ENCODE measurements around the gene RASA3.
"Not testable (repeated sequence)": the region's sequence is repeated elsewhere in the genome, so short reads cannot be mapped to it uniquely, and the experiment has no call there.

Gene RASA3

GRCh38 chr13:114118511-114119123, 13.8 kb downstream of the RASA3 start:
- TF ChIP-seq, protein P1, sequence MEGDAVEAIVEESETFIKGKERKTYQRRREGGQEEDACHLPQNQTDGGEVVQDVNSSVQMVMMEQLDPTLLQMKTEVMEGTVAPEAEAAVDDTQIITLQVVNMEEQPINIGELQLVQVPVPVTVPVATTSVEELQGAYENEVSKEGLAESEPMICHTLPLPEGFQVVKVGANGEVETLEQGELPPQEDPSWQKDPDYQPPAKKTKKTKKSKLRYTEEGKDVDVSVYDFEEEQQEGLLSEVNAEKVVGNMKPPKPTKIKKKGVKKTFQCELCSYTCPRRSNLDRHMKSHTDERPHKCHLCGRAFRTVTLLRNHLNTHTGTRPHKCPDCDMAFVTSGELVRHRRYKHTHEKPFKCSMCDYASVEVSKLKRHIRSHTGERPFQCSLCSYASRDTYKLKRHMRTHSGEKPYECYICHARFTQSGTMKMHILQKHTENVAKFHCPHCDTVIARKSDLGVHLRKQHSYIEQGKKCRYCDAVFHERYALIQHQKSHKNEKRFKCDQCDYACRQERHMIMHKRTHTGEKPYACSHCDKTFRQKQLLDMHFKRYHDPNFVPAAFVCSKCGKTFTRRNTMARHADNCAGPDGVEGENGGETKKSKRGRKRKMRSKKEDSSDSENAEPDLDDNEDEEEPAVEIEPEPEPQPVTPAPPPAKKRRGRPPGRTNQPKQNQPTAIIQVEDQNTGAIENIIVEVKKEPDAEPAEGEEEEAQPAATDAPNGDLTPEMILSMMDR (IDR thresholded peaks at IDR 0.05; ENCODE audit: low read depth, low read length) = no peak
- H3K4me3 ChIP-seq (ENCODE audit: low read depth, low read length) = peak overlapping the region; percentile 46

- TF ChIP-seq, protein P1 (IDR thresholded peaks at IDR 0.05; ENCODE audit: low read depth, low read length) = no peak
- peak overlapping the region; percentile 46 for H3K4me3 ChIP-seq (ENCODE audit: low read depth, low read length)
Measured at GRCh38 chr13:114118086-114118485, 14.3 kb downstream of the RASA3 start.

DNA sequence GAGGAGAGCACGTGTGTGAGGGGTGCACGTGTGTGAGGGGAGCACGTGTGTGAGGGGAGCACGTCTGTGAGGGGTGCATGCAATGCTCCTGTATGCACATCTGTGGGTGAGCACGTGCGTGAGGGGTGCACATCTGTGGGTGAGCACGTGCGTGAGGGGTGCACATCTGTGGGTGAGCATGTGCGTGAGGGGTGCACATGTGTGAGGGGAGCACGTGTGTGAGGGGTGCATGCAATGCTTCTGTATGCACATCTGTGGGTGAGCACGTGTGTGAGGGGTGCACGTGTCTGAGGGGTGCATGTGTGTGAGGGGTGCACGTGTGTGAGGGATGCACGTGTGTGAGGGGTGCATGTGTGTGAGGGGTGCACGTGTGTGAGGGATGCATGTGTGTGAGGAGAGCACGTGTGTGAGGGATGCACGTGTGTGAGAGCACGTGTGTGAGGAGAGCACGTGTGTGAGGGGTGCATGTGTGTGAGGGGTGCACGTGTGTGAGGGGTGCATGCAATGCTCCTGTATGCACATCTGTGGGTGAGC, 15.0 kb downstream of the RASA3 start:
- H3K4me3 ChIP-seq (ENCODE audit: low read depth, low read length) = not testable (repeated sequence)

- TF ChIP-seq, protein P1 (IDR thresholded peaks at IDR 0.05; ENCODE audit: low read depth, low read length) = no peak
- H3K4me3 ChIP-seq (ENCODE audit: low read depth, low read length) = no peak overlapping the region
Measured at GRCh38 chr13:114116734-114117133, 15.7 kb downstream of the RASA3 start.

GRCh38 chr13:114115796-114116195, 16.6 kb downstream of the RASA3 start:
- TF ChIP-seq, protein P1 (IDR thresholded peaks at IDR 0.05; ENCODE audit: low read depth, low read length) = no peak
- no peak overlapping the region for H3K4me3 ChIP-seq (ENCODE audit: low read depth, low read length)

DNA sequence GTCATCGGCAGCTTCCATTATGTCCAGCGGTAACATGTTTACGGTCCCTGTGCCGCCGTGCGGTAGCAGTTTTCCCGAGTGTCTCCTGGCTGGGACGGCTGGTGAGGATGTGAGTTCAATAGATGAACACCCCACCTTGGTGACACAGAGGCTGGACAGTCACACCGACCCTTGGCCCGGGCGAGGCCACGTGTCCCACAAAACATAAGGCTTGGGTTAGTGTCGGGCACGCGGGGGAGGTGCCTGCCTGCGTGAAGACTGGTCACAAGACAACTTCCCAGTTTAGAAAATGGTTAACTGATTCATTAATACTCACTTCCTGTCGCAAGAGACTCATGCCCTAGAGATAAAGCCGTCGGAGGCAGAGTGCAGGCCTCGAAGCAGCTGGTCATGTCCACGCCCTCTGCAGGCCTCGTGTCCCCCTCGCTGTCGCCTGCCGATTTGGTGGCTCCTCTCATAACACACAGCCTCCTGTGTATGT, 17.2 kb downstream of the RASA3 start:
- 0 out of 2 replicates have a peak overlapping the region, but pooled peaks have one; percentile 5 for H3K4me3 ChIP-seq (ENCODE audit: low read depth, low read length)
- TF ChIP-seq, protein P1 (IDR thresholded peaks at IDR 0.05; ENCODE audit: low read depth, low read length) = peak; percentile 15; the same call in 1 of the 2 replicates

- H3K4me3 ChIP-seq (ENCODE audit: low read depth, low read length) = not testable (repeated sequence)
Measured at GRCh38 chr13:114114666-114115065, 17.8 kb downstream of the RASA3 start.

DNA sequence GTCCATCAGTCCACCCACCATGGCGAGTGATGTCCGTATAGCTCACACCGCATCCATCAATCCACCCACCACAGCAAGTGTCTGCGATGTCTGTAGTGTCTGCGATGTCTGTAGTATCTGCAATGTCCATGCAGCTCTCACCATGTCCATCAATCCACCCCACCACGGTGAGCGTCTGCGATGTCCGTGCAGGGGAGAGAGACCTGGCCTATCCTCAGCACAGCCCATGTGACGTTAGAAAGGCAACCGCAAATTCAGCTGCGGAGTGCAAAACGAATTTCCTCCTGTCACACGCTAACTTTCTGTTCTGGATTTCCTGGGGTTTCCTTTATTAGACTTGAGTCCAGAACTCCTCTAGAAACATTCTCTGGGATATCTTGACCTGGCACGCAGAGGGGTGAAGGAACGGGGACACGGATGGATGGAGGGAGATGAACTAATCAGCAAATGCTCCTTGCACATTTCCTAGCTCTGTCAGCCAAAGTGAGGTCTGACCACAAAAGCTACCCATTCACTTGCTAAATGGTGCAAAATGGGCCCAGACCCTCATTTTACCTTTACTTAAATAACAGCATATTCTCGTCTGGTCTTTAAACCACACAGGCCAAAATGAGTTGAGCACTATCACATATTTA, 18.3 kb downstream of the RASA3 start:
- TF ChIP-seq, protein P1 (IDR thresholded peaks at IDR 0.05; ENCODE audit: low read depth, low read length) = no peak
- H3K4me3 ChIP-seq (ENCODE audit: low read depth, low read length) = no peak overlapping the region

DNA sequence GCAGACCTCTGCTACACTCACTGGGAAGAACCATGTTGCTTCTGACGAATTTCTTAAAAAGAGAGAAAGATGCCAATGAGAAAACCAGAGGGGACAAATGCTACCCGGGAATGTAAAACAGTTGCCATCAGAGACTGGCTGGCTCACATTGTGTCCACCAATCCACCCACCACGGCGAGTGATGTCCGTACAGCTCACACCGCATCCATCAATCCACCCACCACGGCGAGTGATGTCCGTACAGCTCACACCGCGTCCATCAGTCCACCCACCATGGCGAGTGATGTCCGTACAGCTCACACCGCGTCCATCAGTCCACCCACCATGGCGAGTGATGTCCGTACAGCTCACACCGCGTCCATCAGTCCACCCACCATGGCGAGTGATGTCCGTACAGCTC, 19.0 kb downstream of the RASA3 start:
- H3K4me3 ChIP-seq (ENCODE audit: low read depth, low read length) = not testable (repeated sequence)
